WTC11 (cell line): ENCODE data around the gene ENPP6. TPM values are rescaled to one million over a fixed set of nuclear protein-coding genes. Genes with fewer than 3 reads are reported as not detected.

ENCODE experiments used
- ATAC-seq: fragments of 200-7000 bp; cut with Tn5 transposase; 2 replicates; pipeline ENCODE4 v1.10.0; 2021; ENCODE audit warnings: mild to moderate bottlenecking, moderate library complexity
- CTCF ChIA-PET: fragments of 300-600 bp; sonication (Branson Sonifier 250); formaldehyde crosslinking; loops from one replicate; lab custom pipeline; 2021; ENCODE audit warnings: antibody characterized with exemption; lab: Charles Lee
- POLR2A ChIA-PET: fragments of 350-600 bp; sonication (Branson Sonifier 250); formaldehyde crosslinking; loops from one replicate; lab custom pipeline; 2021; ENCODE audit warnings: antibody characterized with exemption; lab: Charles Lee
- DNase-seq: peaks from one replicate; pipeline ENCODE4 v3.0.0; 2021; ENCODE audit warnings: low spot score
- H3K27ac Mint-ChIP-seq: 2 replicates; pipeline ENCODE4 v1.8.0; 2021; ENCODE audit warnings: mixed read lengths
- H3K27me3 Mint-ChIP-seq: 2 replicates; pipeline ENCODE4 v1.8.0; 2021; ENCODE audit warnings: low read depth, mild to moderate bottlenecking, moderate library complexity, mixed read lengths
- H3K36me3 Mint-ChIP-seq: 2 replicates; pipeline ENCODE4 v1.8.0; 2021; ENCODE audit warnings: mixed read lengths
- H3K4me1 Mint-ChIP-seq: 2 replicates; pipeline ENCODE4 v1.8.0; 2022; ENCODE audit warnings: mixed read lengths
- H3K4me3 Mint-ChIP-seq: 2 replicates; pipeline ENCODE4 v1.8.0; 2021; ENCODE audit warnings: mild to moderate bottlenecking, moderate library complexity, mixed read lengths
- H3K9me3 Mint-ChIP-seq: 2 replicates; pipeline ENCODE4 v1.8.0; 2021; ENCODE audit warnings: mixed read lengths
- ATF1 ChIP-seq: sonication (generic); formaldehyde crosslinking; IDR thresholded peaks from 2 replicates; pipeline ENCODE4 v1.8.1; 2023; ENCODE audit warnings: mild to moderate bottlenecking, moderate library complexity, missing genetic modification reagents
- GRHL2 ChIP-seq: fragments of 250-450 bp; sonication (Bioruptor Pico); IDR thresholded peaks from 2 replicates; pipeline ENCODE4 v1.8.0; 2022; ENCODE audit warnings: mild to moderate bottlenecking, moderate library complexity; ENCODE audit not compliant: insufficient replicate concordance, severe bottlenecking
- IRF2 ChIP-seq: sonication (generic); formaldehyde crosslinking; IDR thresholded peaks from 2 replicates; pipeline ENCODE4 v1.8.0; 2022; ENCODE audit warnings: low read depth, missing genetic modification reagents, borderline replicate concordance
- JUN ChIP-seq: sonication (generic); formaldehyde crosslinking; IDR thresholded peaks from 2 replicates; pipeline ENCODE4 v1.8.0; 2023; ENCODE audit warnings: mild to moderate bottlenecking, missing genetic modification reagents
- MXD4 ChIP-seq: fragments of 250-450 bp; sonication (Bioruptor Pico); IDR thresholded peaks from 2 replicates; pipeline ENCODE4 v1.8.0; 2021; ENCODE audit warnings: mild to moderate bottlenecking, moderate library complexity, borderline replicate concordance
- NR3C1 ChIP-seq: sonication (generic); formaldehyde crosslinking; conservative IDR thresholded peaks from 2 replicates; pipeline ENCODE4 v1.8.1; 2023; ENCODE audit warnings: low read depth, mild to moderate bottlenecking, missing genetic modification reagents
- PREB ChIP-seq: sonication (generic); formaldehyde crosslinking; IDR thresholded peaks from 2 replicates; pipeline ENCODE4 v1.8.1; 2022; ENCODE audit warnings: mild to moderate bottlenecking, missing genetic modification reagents, moderate library complexity, borderline replicate concordance
- RELA ChIP-seq: sonication (generic); formaldehyde crosslinking; IDR thresholded peaks from 2 replicates; pipeline ENCODE4 v1.8.1; 2022; ENCODE audit warnings: missing genetic modification reagents, mild to moderate bottlenecking, borderline replicate concordance
- TEAD1 ChIP-seq: sonication (generic); formaldehyde crosslinking; IDR thresholded peaks from 2 replicates; pipeline ENCODE4 v1.8.0; 2022; ENCODE audit warnings: mild to moderate bottlenecking, missing genetic modification reagents
- TEAD4 ChIP-seq: sonication (generic); formaldehyde crosslinking; IDR thresholded peaks from 2 replicates; pipeline ENCODE4 v1.8.0; 2022; ENCODE audit warnings: mild to moderate bottlenecking, missing genetic modification reagents
- USF1 ChIP-seq: sonication (generic); formaldehyde crosslinking; IDR thresholded peaks from 2 replicates; pipeline ENCODE4 v1.8.0; 2022; ENCODE audit warnings: mild to moderate bottlenecking, missing genetic modification reagents
- USF2 ChIP-seq: sonication (generic); formaldehyde crosslinking; IDR thresholded peaks from 2 replicates; pipeline ENCODE4 v1.8.1; 2023; ENCODE audit warnings: mild to moderate bottlenecking, missing genetic modification reagents, moderate library complexity
- ZNF138 ChIP-seq: sonication (generic); formaldehyde crosslinking; conservative IDR thresholded peaks from 2 replicates; pipeline ENCODE4 v1.8.1; 2022; ENCODE audit warnings: mild to moderate bottlenecking, moderate library complexity, missing genetic modification reagents
- ZNF281 ChIP-seq: sonication (generic); formaldehyde crosslinking; IDR thresholded peaks from 2 replicates; pipeline ENCODE4 v1.8.0; 2023; ENCODE audit warnings: mild to moderate bottlenecking, missing genetic modification reagents
- ZNF396 ChIP-seq: fragments of 250-450 bp; sonication (Bioruptor Pico); IDR thresholded peaks from 2 replicates; pipeline ENCODE4 v1.8.0; 2021; ENCODE audit warnings: mild to moderate bottlenecking, moderate library complexity, borderline replicate concordance
- ZNF671 ChIP-seq: fragments of 250-450 bp; sonication (Bioruptor Pico); IDR thresholded peaks from 2 replicates; pipeline ENCODE4 v1.8.0; 2021; ENCODE audit warnings: mild to moderate bottlenecking
- total RNA-seq: library from RNA; stranded (reverse); gene quantifications from 3 replicates; pipeline ENCODE4 v1.2.3, GENCODE V29; 2021
- TF ChIP-seq, protein P1 (sequence below): sonication (generic); formaldehyde crosslinking; IDR thresholded peaks from 2 replicates; pipeline ENCODE4 v1.8.1; 2023; ENCODE audit warnings: mild to moderate bottlenecking, missing genetic modification reagents, moderate library complexity
- TF ChIP-seq, protein P2 (sequence below): sonication (generic); formaldehyde crosslinking; IDR thresholded peaks from 2 replicates; pipeline ENCODE4 v1.8.0; 2022; ENCODE audit warnings: mild to moderate bottlenecking, missing genetic modification reagents
- TF ChIP-seq, protein P3 (sequence below): sonication (generic); formaldehyde crosslinking; conservative IDR thresholded peaks from 2 replicates; pipeline ENCODE4 v1.8.1; 2023; ENCODE audit warnings: mild to moderate bottlenecking, low read depth, missing genetic modification reagents, moderate library complexity

ENPP6 gene
- total RNA-seq, 1 experiment from 2014 or later = 0.09 TPM

- no peak for TF ChIP-seq NR3C1
- TF ChIP-seq ZNF281 (CRISPR knock-in tag) = no peak
- TF ChIP-seq ZNF396 (CRISPR knock-in tag) = no peak
- no peak for TF ChIP-seq PREB
- no peak for TF ChIP-seq GRHL2 (CRISPR knock-in tag)
- TF ChIP-seq, all 79 proteins: peak for 0
Measured at GRCh38 chr4:184154199-184154598, 63.5 kb downstream of the ENPP6 start (continued).

GRCh38 chr4:184153781-184154180, 63.9 kb downstream of the ENPP6 start:
- H3K4me3 Mint-ChIP-seq = no peak overlapping the region
- TF ChIP-seq PREB (no peak), TEAD1 (CRISPR knock-in tag) (no peak), JUN (no peak), TEAD4 (CRISPR knock-in tag) (no peak), IRF2 (CRISPR knock-in tag) (no peak), USF1 (CRISPR knock-in tag) (no peak), USF2 (no peak), ZNF671 (CRISPR knock-in tag) (no peak), ZNF138 (CRISPR knock-in tag) (no peak), ATF1 (CRISPR knock-in tag) (no peak), MXD4 (CRISPR knock-in tag) (no peak), RELA (CRISPR knock-in tag) (no peak)
- TF ChIP-seq, protein P1, sequence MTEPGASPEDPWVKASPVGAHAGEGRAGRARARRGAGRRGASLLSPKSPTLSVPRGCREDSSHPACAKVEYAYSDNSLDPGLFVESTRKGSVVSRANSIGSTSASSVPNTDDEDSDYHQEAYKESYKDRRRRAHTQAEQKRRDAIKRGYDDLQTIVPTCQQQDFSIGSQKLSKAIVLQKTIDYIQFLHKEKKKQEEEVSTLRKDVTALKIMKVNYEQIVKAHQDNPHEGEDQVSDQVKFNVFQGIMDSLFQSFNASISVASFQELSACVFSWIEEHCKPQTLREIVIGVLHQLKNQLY = no peak
- TF ChIP-seq, protein P2, sequence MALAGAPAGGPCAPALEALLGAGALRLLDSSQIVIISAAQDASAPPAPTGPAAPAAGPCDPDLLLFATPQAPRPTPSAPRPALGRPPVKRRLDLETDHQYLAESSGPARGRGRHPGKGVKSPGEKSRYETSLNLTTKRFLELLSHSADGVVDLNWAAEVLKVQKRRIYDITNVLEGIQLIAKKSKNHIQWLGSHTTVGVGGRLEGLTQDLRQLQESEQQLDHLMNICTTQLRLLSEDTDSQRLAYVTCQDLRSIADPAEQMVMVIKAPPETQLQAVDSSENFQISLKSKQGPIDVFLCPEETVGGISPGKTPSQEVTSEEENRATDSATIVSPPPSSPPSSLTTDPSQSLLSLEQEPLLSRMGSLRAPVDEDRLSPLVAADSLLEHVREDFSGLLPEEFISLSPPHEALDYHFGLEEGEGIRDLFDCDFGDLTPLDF = no peak
- TF ChIP-seq, protein P3, sequence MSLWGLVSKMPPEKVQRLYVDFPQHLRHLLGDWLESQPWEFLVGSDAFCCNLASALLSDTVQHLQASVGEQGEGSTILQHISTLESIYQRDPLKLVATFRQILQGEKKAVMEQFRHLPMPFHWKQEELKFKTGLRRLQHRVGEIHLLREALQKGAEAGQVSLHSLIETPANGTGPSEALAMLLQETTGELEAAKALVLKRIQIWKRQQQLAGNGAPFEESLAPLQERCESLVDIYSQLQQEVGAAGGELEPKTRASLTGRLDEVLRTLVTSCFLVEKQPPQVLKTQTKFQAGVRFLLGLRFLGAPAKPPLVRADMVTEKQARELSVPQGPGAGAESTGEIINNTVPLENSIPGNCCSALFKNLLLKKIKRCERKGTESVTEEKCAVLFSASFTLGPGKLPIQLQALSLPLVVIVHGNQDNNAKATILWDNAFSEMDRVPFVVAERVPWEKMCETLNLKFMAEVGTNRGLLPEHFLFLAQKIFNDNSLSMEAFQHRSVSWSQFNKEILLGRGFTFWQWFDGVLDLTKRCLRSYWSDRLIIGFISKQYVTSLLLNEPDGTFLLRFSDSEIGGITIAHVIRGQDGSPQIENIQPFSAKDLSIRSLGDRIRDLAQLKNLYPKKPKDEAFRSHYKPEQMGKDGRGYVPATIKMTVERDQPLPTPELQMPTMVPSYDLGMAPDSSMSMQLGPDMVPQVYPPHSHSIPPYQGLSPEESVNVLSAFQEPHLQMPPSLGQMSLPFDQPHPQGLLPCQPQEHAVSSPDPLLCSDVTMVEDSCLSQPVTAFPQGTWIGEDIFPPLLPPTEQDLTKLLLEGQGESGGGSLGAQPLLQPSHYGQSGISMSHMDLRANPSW = no peak
- H3K4me1 Mint-ChIP-seq = no peaks in the 10 kb centered on the region
- POLR2A ChIA-PET = no interaction called here
- H3K27ac Mint-ChIP-seq = no peak overlapping the region
- DNase-seq (no peak), ATAC-seq (no peak)
- CTCF ChIA-PET = interaction anchor here (1.3 to 2.9 kb wide), 2 partner anchors 10 to 14 kb away, joined by 4 to 7 read pairs; no protein-coding TSS in a partner anchor
- H3K27me3 Mint-ChIP-seq = peaks cover 6% of the 10 kb centered on the region; the same call in 1 of the 2 replicates
- H3K9me3 Mint-ChIP-seq = no peaks in the 10 kb centered on the region; the same call in 1 of the 2 replicates
- H3K36me3 Mint-ChIP-seq = no peaks in the 10 kb centered on the region
